Stimulated activated CD4-positive, alpha-beta T cell treated with anti-CD3 and anti-CD28 coated beads, Interleukin-15, amount 100 ng/mL, for 1 hour (primary cell): Measurements from ENCODE around the gene TOPBP1.

ENCODE experiments used
- DNase-seq, 2 donors: peaks; one replicate each; pipeline ENCODE4 v3.0.0-alpha.2; 2020; ENCODE audit warnings: low read depth in 1 of 2, low spot score in 1 of 2

TOPBP1 gene

DNA sequence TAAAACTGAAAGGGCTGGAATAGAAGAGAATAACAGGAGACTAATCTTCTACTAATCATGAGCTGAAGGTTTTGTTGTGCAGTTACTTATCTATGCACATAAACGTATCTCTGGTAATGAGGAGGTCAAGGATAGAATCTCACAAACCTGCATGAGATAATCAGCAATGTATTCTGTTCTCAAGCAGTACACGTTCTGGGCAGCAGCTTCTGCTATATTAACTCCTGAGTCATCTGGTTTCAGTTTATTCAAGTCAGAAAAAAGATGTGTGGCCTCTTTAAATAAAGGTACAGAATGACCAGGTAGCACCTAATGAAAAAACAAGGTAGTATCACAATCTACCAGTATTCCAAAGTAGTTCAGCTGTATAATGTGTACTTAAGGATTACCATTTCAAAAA lies 53.4 kb downstream of the TOPBP1 start:
- DNase-seq, result no peak

GRCh38 chr3:133607816-133608215 lies 53.9 kb downstream of the TOPBP1 start:
- DNase-seq, result no peak

GRCh38 chr3:133606902-133607301 lies 54.8 kb downstream of the TOPBP1 start:
- DNase-seq, result no peak

DNA sequence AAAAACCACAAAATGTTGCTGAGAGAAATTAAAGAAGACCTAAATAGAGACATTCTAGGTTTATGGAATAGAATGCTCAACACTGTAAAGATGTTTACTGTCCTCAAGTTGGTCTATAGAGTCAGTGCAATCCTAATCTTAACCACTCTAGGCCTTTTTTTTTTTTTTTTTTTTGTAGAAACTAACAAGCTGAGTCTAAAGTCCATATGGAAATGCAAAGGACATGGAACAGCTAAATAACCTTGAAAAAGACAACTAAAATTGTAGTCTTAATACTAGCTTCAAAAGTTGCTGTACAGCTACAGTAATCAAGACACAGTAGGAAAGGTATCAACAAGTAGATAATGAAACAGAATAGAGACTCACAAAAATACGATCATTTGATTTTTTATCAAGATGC lies 55.4 kb downstream of the TOPBP1 start:
- DNase-seq, result no peak

- DNase-seq, result no peak
Measured at GRCh38 chr3:133600572-133601081, 61.1 kb downstream of the TOPBP1 start.

DNA sequence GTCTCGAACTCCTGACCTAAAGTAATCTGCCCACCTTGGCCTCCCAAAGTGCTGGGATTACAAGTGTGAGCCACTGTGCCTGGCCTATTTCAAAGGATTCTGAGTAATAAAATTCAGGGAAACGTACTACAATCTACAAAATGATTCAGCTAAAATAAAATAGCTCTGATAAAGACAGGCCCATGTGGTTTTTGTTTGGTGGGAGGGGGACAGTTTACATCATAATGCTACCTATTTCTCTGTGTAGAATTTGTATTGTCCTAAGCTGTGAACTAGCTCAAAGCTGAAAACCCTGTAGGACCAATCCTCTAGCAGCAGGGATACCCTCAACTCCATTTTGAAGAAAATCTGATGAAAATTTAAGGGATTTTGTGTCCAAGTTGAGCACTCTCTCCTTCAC lies 62.5 kb downstream of the TOPBP1 start:
- no peak for DNase-seq

- DNase-seq, result no peak
Measured at GRCh38 chr3:133598405-133598804, 63.3 kb downstream of the TOPBP1 start.

- DNase-seq, result no peak
Measured at GRCh38 chr3:133595341-133595740, 66.4 kb downstream of the TOPBP1 start.

- no peak for DNase-seq
Measured at GRCh38 chr3:133593243-133593642, 68.5 kb downstream of the TOPBP1 start.

GRCh38 chr3:133592843-133593242 lies 68.9 kb downstream of the TOPBP1 start:
- DNase-seq, result no peak

DNA sequence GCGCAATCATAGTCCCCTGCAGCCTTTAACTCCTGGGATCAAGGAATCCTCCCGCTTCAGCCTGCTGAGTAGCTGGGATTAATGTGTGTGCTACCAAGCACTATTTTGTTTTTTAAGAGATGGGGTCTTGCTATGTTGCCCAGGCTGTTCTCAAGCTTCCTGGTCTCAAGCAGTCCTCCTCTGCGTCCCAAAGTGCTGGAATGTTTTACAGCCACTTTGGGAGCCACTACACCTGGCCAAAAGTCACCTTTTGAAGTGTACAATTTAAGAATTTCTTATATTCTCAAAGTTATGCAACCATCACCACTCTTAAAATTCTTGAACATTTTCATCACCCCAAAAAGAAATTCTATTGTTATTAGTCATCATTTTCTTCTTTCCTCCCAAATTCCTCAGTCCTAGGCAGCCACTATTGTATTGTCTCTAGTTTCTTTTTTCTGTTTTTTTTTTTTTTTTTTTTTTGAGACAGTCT lies 70.4 kb downstream of the TOPBP1 start:
- no peak for DNase-seq

DNA sequence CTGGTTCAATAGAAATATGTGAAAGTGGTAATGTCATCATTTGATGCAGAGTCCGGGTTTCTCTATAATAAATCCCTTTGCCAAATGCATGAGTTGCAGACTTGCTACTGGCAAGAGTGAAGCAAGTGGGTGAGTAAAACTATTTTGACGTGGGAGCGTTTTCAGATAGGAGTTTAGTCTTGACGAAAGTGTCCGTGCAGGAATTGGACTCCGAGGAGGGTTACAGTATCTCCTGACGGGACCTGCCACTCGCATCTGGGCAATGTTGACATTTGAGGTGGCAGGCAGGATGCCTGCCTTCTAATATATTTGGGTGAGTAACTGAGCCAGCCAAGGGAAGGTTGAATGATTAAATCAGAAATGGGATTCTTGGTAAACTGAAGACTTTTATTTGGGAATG lies 72.2 kb downstream of the TOPBP1 start:
- DNase-seq, result no peak

DNA sequence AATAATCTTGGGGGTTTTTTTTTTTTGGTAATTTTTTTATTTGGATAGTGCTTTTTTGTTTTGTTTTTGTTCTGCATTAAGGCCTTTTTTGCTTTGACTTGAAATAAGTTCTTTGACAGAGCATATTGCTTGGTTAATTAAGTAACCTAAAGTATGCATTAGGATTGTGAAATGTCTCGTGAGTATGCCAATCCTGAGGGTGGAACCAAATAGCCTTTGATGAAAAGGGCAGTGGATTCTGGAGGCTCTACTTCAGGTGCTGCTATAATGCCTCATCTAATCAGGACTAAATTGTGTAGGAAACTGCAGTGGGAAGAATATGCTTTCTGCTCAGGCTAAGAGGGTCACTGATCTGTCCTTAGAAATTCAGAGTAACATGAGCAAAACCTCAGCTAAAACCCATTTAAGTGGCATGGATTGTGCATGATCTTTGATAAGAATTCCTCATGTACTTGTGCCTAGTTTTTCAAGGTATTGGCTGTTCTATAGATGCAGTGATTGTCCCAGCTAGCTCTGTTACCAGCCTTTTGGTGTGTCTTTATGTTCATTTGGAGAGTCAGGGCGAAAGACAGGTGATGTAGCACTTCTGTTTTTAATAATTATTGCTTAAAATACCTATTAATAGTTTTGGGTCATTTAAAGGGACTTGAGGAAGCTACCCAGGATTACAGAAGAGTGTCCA lies 72.8 kb downstream of the TOPBP1 start:
- DNase-seq, result no peak

DNA sequence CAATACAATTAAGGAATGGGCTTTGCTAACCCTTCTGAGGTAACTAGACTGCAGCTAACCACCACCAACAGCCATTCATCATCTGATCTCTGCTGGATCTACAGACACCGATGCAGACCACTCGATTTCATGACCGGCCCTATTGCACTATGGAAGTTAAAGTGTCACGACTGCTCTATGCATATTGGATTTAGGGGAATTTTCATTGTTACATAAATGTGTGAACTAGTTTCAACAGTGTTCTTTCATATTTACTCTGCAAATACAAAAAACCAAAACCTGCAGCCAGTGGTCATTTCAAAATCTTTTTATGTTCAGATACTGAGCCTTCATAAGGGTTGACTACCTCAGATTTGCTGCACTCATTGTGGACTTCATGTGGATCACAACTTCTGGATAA lies 73.7 kb downstream of the TOPBP1 start:
- DNase-seq, result no peak

GRCh38 chr3:133583396-133583795 lies 78.3 kb downstream of the TOPBP1 start:
- DNase-seq, result no peak

DNA sequence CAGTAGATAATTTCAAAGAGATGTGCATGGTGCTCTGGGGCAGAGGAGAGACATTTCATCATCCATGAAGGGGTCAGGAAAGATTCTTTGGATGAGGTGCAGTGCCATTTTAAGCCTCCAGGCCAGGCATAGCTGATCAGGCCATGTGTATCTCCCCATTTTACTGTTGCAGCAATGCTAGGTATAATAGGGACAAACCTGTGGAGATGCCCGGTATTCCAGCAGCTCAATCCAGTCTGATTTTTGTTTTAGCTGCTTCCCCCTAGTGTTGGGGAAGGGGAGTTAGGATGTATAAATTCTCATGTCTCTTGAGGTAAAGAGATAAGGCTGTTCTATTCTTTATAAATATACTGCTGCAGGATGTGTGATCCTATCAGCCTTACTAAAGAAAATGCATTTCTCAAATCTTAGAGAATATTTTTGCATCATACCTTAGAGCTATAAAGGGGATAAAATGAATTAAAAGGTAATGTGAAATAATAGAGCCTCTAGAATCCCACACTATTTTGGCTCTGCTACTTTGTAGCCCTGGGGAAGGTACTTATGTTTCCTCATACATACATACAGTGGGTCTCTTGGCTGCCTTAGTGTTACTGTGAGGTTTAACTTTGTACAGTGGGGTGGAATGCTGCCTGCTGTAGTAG lies 83.1 kb downstream of the TOPBP1 start:
- DNase-seq, result no peak

DNA sequence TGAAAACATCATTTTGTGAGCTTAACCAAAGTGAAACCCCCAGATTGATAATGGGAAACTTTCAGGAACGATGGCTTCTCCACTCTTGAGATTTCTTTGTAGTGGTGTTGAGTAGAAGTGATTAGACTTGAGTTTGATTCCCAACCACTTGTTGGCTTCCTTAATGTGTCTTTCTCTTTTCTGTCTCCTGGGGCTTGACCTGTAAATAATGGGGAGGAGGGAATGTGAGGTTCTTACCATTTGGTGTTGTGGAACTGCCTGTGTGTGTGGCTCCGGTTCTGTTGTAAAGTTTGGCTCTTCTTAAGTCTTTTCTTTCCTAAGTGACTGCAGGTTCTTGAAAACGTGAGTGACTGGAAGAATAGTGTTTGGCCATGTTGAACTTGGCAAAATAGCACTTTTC lies 85.6 kb downstream of the TOPBP1 start:
- no peak for DNase-seq

DNA sequence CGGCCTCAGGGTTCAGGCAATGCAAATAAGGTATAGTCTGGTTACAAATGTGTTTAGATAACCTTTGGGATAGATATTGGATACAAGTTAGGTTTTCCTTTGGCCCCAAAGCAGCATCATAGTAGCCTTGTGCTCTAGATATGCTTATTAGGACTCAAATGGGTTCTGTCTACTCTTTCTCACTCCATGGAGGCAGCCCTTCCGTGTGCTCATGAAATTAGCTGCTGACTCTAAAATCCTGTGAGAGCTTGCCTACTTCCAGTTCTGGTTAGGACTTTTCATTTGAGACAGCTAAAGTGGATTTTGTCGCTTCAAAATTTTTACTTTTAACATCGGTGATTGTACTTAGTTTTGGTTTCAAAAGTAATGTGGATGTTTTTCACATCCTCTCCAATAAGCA lies 86.7 kb downstream of the TOPBP1 start:
- no peak for DNase-seq

- peak; percentile 45 to 54 for DNase-seq
Measured at GRCh38 chr3:133574260-133574881, 87.4 kb downstream of the TOPBP1 start.

DNA sequence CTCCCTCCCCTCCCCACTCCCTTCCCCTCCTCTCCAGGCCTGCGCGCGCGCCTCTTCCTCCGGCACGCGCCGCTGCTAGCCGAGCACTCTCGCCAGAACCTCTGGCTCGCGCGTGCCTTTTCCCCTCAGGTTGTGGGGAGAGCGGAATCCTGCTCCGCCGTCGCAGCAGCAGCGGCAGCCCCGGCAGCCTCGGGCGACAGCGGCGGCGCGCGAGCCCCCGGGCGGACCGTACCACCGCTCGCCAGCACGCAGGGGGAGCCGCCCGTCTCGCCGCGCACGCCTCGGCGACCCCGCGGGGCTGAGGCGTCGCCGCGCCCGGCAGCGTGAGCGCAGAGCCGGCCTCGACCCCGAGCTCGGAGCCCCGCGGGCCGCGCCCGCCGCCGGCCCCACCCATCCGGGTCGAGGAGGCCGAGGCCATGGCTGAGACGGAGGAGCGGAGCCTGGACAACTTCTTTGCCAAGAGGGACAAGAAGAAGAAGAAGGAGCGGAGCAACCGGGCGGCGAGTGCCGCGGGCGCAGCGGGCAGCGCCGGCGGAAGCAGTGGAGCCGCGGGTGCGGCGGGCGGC lies 88.0 kb downstream of the TOPBP1 start, which contains the start of gene CDV3:
Gene CDV3, plus strand, starts transcription at position 58 of the 566 bp plus-strand sequence. Its CDS starts 359 bp downstream, at position 417.
- DNase-seq, result no peak

GRCh38 chr3:133573054-133573628 lies 88.6 kb downstream of the TOPBP1 start:
- DNase-seq, result peak; percentile 99 to 100
